H1 (cell line): ENCODE measurements around the gene C6orf62. TPM values are rescaled to one million over a fixed set of nuclear protein-coding genes. Genes with fewer than 3 reads are reported as not detected.

ENCODE experiments used
- CTCF ChIA-PET: fragments of 300-600 bp; sonication (Branson Sonifier 250); formaldehyde crosslinking; loops from one replicate; lab custom pipeline; 2021; ENCODE audit not compliant: partially characterized antibody; lab: Charles Lee
- POLR2A ChIA-PET: fragments of 300-600 bp; sonication (Branson Sonifier 250); formaldehyde crosslinking; loops from one replicate; lab custom pipeline; 2021; ENCODE audit warnings: inconsistent platforms; ENCODE audit not compliant: partially characterized antibody; lab: Charles Lee
- DNase-seq, 2 experiments: peaks; one replicate each; pipeline versions ENCODE4 v3.0.0 to v3.0.0-alpha.2; 2010 to 2022; ENCODE audit warnings: low spot score in 2 of 2, low read depth in 1 of 2, mixed read lengths in 1 of 2
- FAIRE-seq: peaks from 2 replicates; lab custom pipeline; 2011; peaks lifted over from hg19 to GRCh38; lab: Jason Lieb, UNC
- H2AFZ ChIP-seq: 2 replicates; pipeline ENCODE4 v1.8.1; 2012; ENCODE audit warnings: low read length, inconsistent platforms
- H2AK5ac ChIP-seq: 2 replicates; pipeline ENCODE4 v1.6.1; 2013; ENCODE audit warnings: low read depth, low read length
- H2BK120ac ChIP-seq: replicated peaks from 2 replicates; pipeline ENCODE3; 2013; ENCODE audit warnings: low read depth, low read length, inconsistent platforms
- H2BK12ac ChIP-seq: 2 replicates; pipeline ENCODE4 v1.6.1; 2013; ENCODE audit warnings: low read depth, low read length
- H2BK15ac ChIP-seq: 2 replicates; pipeline ENCODE4 v1.6.1; 2013; ENCODE audit warnings: low read length
- H2BK20ac ChIP-seq: 2 replicates; pipeline ENCODE4 v1.6.1; 2013; ENCODE audit warnings: low read length
- H2BK5ac ChIP-seq: 2 replicates; pipeline ENCODE4 v1.6.1; 2013; ENCODE audit warnings: low read depth, low read length
- H3K14ac ChIP-seq: 2 replicates; pipeline ENCODE4 v1.6.1; 2013; ENCODE audit warnings: inconsistent platforms; ENCODE audit not compliant: insufficient read length
- H3K18ac ChIP-seq: 2 replicates; pipeline ENCODE4 v1.6.1; 2013; ENCODE audit warnings: low read length; ENCODE audit errors: extremely low read depth
- H3K23ac ChIP-seq: 2 replicates; pipeline ENCODE4 v1.6.1; 2013; ENCODE audit warnings: inconsistent platforms; ENCODE audit not compliant: insufficient read length
- H3K23me2 ChIP-seq: 2 replicates; pipeline ENCODE4 v1.6.1; 2013; ENCODE audit warnings: low read depth, low read length
- H3K27ac ChIP-seq: 2 replicates; pipeline ENCODE4 v1.6.1; 2011; ENCODE audit warnings: low read depth, low read length, inconsistent platforms
- H3K27me3 ChIP-seq, 4 experiments: replicated peaks in 1 of 4; 1 replicate in 1 of 4; 2 replicates in 3 of 4; pipeline versions ENCODE4 v1.6.1 to v1.8.1; 2011 to 2013; ENCODE audit warnings: low read length in 3 of 4, mild to moderate bottlenecking in 3 of 4, inconsistent platforms in 2 of 4, mixed read lengths in 2 of 4, moderate library complexity in 1 of 4; ENCODE audit not compliant: control insufficient read depth in 3 of 4, insufficient read depth in 3 of 4; ENCODE audit errors: extremely low read depth in 1 of 4
- H3K36me3 ChIP-seq, 4 experiments: 2 replicates each; pipeline versions ENCODE4 v1.6.1 to v1.8.1; 2011 to 2013; ENCODE audit warnings: mild to moderate bottlenecking in 4 of 4, low read length in 3 of 4, moderate library complexity in 2 of 4, control low read depth in 1 of 4, inconsistent platforms in 1 of 4; ENCODE audit not compliant: insufficient read depth in 4 of 4, control insufficient read depth in 2 of 4
- H3K4ac ChIP-seq: replicated peaks from 2 replicates; pipeline ENCODE3; 2013; ENCODE audit warnings: low read length, low read depth, mixed read lengths, inconsistent platforms; ENCODE audit not compliant: insufficient read length
- H3K4me1 ChIP-seq, 4 experiments: replicated peaks in 1 of 4; 1 replicate in 1 of 4; 2 replicates in 3 of 4; pipeline versions ENCODE4 v1.6.1 to v1.8.1; 2011 to 2013; ENCODE audit warnings: low read length in 3 of 4, inconsistent platforms in 2 of 4, mixed read lengths in 1 of 4; ENCODE audit not compliant: insufficient read depth in 4 of 4, control insufficient read depth in 3 of 4
- H3K4me2 ChIP-seq, 2 experiments: 2 replicates each; pipeline versions ENCODE4 v1.6.1 to v1.8.1; 2011 to 2013; ENCODE audit warnings: low read depth in 2 of 2, low read length in 2 of 2, control low read depth in 1 of 2, inconsistent platforms in 1 of 2, mild to moderate bottlenecking in 1 of 2; ENCODE audit not compliant: insufficient read depth in 1 of 2
- H3K4me3 ChIP-seq, 4 experiments: fragments of 200-600, 300-600 bp in 1 of 4; sonication (generic), shearing (Covaris generic), sonication (Bioruptor Twin) in 1 of 4; 2 replicates each; pipeline versions ENCODE4 v1.5.1 to v1.8.1; 2011 to 2016; ENCODE audit warnings: low read length in 4 of 4, low read depth in 3 of 4, control low read depth in 2 of 4, inconsistent platforms in 2 of 4, mild to moderate bottlenecking in 2 of 4, mixed read lengths in 1 of 4, moderate library complexity in 1 of 4; ENCODE audit not compliant: insufficient read depth in 2 of 4; ENCODE audit errors: extremely low read depth in 1 of 4
- H3K56ac ChIP-seq: replicated peaks from 2 replicates; pipeline ENCODE3; 2013; ENCODE audit warnings: low read depth, mild to moderate bottlenecking, mixed read lengths, low read length, inconsistent platforms; ENCODE audit not compliant: insufficient read length
- H3K79me1 ChIP-seq: 2 replicates; pipeline ENCODE4 v1.6.1; 2013; ENCODE audit warnings: low read depth, low read length, control low read depth
- H3K79me2 ChIP-seq, 2 experiments: 2 replicates each; pipeline versions ENCODE4 v1.6.1 to v1.8.1; 2012 to 2013; ENCODE audit warnings: low read length in 2 of 2, mild to moderate bottlenecking in 2 of 2, inconsistent platforms in 1 of 2; ENCODE audit not compliant: insufficient read depth in 2 of 2, control insufficient read depth in 1 of 2
- H3K9ac ChIP-seq, 4 experiments: replicated peaks in 1 of 4; 1 replicate in 1 of 4; 2 replicates in 3 of 4; pipeline versions ENCODE4 v1.6.1 to v1.8.1; 2011 to 2013; ENCODE audit warnings: low read depth in 3 of 4, low read length in 3 of 4, control low read depth in 2 of 4, mild to moderate bottlenecking in 2 of 4, moderate library complexity in 2 of 4, inconsistent platforms in 1 of 4; ENCODE audit errors: extremely low read depth in 1 of 4
- H3K9me3 ChIP-seq, 2 experiments: 2 replicates each; pipeline versions ENCODE4 v1.6.1 to v1.8.1; 2012 to 2013; ENCODE audit warnings: mild to moderate bottlenecking in 2 of 2, moderate library complexity in 2 of 2, control low read depth in 1 of 2, inconsistent platforms in 1 of 2, low read depth in 1 of 2, low read length in 1 of 2, mixed read lengths in 1 of 2; ENCODE audit not compliant: insufficient read depth in 2 of 2
- H4K20me1 ChIP-seq, 2 experiments: replicated peaks in 1 of 2; 2 replicates each; pipeline versions ENCODE3 to v1.8.1; 2011 to 2013; ENCODE audit warnings: inconsistent platforms in 2 of 2, low read length in 2 of 2, mild to moderate bottlenecking in 1 of 2; ENCODE audit not compliant: insufficient read depth in 2 of 2, control insufficient read depth in 1 of 2
- H4K5ac ChIP-seq: 2 replicates; pipeline ENCODE4 v1.6.1; 2013; ENCODE audit warnings: low read length, low read depth, mixed read lengths, inconsistent platforms; ENCODE audit not compliant: insufficient read length
- H4K8ac ChIP-seq: 2 replicates; pipeline ENCODE4 v1.8.0; 2013; ENCODE audit warnings: mild to moderate bottlenecking, moderate library complexity, low read length, inconsistent platforms; ENCODE audit not compliant: insufficient read depth; ENCODE audit errors: extremely low read depth
- H4K91ac ChIP-seq: replicated peaks from 2 replicates; pipeline ENCODE3; 2013; ENCODE audit warnings: low read length, mixed read lengths, inconsistent platforms; ENCODE audit not compliant: insufficient read length
- CEBPB ChIP-seq: IDR thresholded peaks from 2 replicates; pipeline ENCODE4 v1.6.1; 2012; ENCODE audit warnings: low read depth, low read length
- CREB1 ChIP-seq: IDR thresholded peaks from 2 replicates; pipeline ENCODE4 v1.6.1; 2012; ENCODE audit warnings: inconsistent platforms
- KDM5A ChIP-seq: fragments of 200-600 bp; IDR thresholded peaks from 2 replicates; pipeline ENCODE4 v1.7.1; 2012; ENCODE audit warnings: mild to moderate bottlenecking, low read length, inconsistent platforms, mixed read lengths
- POLR2A ChIP-seq, 2 experiments: IDR thresholded peaks; 1 replicate in 1 of 2; 2 replicates in 1 of 2; pipeline ENCODE4 v1.6.1; 2011; ENCODE audit warnings: low read depth in 2 of 2, low read length in 2 of 2, mild to moderate bottlenecking in 2 of 2; ENCODE audit errors: control extremely low read depth in 1 of 2
- POLR2AphosphoS5 ChIP-seq: IDR thresholded peaks from 2 replicates; pipeline ENCODE4 v1.6.1; 2011; ENCODE audit warnings: low read depth, low read length
- POU5F1 ChIP-seq: IDR thresholded peaks from 2 replicates; pipeline ENCODE4 v1.6.1; 2011; ENCODE audit warnings: low read depth, mild to moderate bottlenecking, low read length, moderate library complexity
- RAD21 ChIP-seq, 2 experiments: IDR thresholded peaks in 1 of 2; conservative IDR thresholded peaks in 1 of 2; 2 replicates each; pipeline ENCODE4 v1.6.1; 2011; ENCODE audit warnings: low read depth in 2 of 2, low read length in 2 of 2, improper control_type of control experiment in 1 of 2, inconsistent platforms in 1 of 2, mild to moderate bottlenecking in 1 of 2, moderate library complexity in 1 of 2
- TEAD4 ChIP-seq: IDR thresholded peaks from 2 replicates; pipeline ENCODE4 v1.6.1; 2012; ENCODE audit warnings: low read depth, low read length, inconsistent platforms, mixed read lengths
- WGBS, 2 experiments: shearing (Covaris generic) in 1 of 2; methylation state at CpG; one replicate each; pipeline versions ENCODE4 v1.1.6 to v1.1.7; 2013 to 2015; ENCODE audit warnings: low lambda C conversion rate in 2 of 2, mixed read lengths in 2 of 2, inconsistent platforms in 1 of 2, low coverage in 1 of 2, missing lambda C conversion rate in 1 of 2; ENCODE audit not compliant: insufficient replicate concordance in 2 of 2, insufficient coverage in 1 of 2, insufficient read length in 1 of 2; ENCODE audit errors: extremely low coverage in 1 of 2, missing lambda C conversion rate in 1 of 2; 5-methylcytosine and 5-hydroxymethylcytosine counted together
- polyA plus RNA-seq, 7 experiments: library from polyadenylated mRNA; depleted of rRNA in 3 of 7; stranded (reverse) in 5 of 7; unstranded in 2 of 7; fragments of >200 nt in 5 of 7; fragments of 200-250 nt in 2 of 7; gene quantifications; 1 replicate in 5 of 7; 2 replicates in 1 of 7; 4 replicates in 1 of 7; pipeline versions ENCODE4 v1.2.1 to v1.2.3, GENCODE V29; 2011 to 2013; ENCODE audit warnings: missing spikeins in 2 of 7, mixed read lengths in 2 of 7
- total RNA-seq: library from RNA; stranded (reverse); fragmentation: NEBNext Ultra II Directional; extraction: Animal tissue kit (Norgen Biotek cat#: 25700); gene quantifications from 2 replicates; pipeline ENCODE4 v1.2.1, GENCODE V29; 2021
- TF ChIP-seq, protein P1 (sequence below): IDR thresholded peaks from 2 replicates; pipeline ENCODE4 v1.6.1; 2012; ENCODE audit warnings: inconsistent platforms

Gene C6orf62
- total and polyA plus RNA-seq, 2 of the 8 experiments (the other 6 are each of a cell fraction or from before 2014, with no cell fraction given) = 25.6 to 101 TPM

DNA sequence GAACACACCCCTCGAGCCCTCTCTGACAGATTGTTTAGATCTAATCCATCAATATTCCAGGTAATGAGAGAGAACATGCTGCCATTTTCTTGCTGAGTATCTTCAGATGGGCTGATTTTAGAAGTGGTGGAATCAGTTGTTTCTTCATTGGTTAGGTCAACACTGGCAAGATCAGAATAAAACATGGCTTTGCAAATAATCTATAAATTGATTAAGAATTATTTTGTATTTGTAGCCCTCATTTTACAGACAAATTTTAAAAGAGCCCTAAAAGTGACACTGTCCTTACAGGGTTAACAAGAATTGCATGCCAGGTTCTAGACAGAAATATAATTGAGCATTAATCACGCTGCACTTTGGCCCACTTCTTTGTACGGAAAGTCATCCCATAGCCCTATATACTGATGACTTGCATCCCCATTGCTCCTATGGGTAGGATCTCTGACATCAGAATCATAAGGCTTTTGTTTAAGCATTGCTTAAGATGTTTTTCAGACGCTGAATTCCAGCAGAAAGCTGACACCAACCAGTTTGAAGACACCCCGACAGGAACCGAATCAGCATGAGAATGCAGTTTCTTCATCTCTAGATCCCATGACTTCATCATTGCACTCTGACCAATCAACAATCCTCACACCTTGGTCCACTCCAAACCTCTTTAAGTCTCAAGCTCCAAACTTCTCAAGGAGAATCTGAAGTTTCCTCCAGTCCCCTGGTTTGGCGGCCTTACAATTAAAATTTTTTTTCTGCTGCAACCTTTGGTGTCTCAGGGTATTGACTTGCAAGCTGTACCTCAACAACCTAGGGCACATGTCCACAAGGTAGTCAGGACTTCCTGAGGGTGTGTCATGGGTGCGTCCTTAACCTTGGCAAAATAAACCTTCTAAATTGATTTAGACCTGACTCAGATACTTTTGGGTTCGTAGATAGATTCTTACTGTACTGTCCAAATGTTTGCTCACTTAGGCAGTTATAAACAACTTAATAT lies 60.1 kb downstream of the C6orf62 start:
- H3K27ac ChIP-seq = no peak overlapping the region
- H3K4me2 ChIP-seq = peak overlapping the region in 1 of 2 experiments; percentile 17; a peak in 1 of 4 replicates
- no peak overlapping the region for H3K23ac ChIP-seq
- peaks cover 4% of the 10 kb centered on the region; the same call in 1 of the 2 replicates for H3K79me1 ChIP-seq
- H3K9me3 ChIP-seq = no peaks in the 10 kb centered on the region
- no peak overlapping the region for H4K8ac ChIP-seq
- H2AK5ac ChIP-seq = no peak overlapping the region; the same call in 1 of the 2 replicates
- H3K56ac ChIP-seq = no peak overlapping the region
- ChIA-PET CTCF (interaction anchor here (0.7 to 1.9 kb wide), 3 partner anchors 8 to 74 kb away, joined by 3 to 4 read pairs (median 4); partner anchors contain the start of genes ACOT13 and TDP2), POLR2A (interaction anchor here (0.6 to 1.7 kb wide), 6 partner anchors 8 to 66 kb away, joined by 3 to 18 read pairs (median 6); partner anchors contain the start of genes ACOT13, KIAA0319 and TDP2)
- peaks cover 0 to 3% of the 10 kb centered on the region in 2 experiments for H4K20me1 ChIP-seq
- H2AFZ ChIP-seq = no peak overlapping the region
- H3K4me1 ChIP-seq = peaks cover 2 to 3% (median 2%) of the 10 kb centered on the region in 4 experiments; a peak in 4 of 7 replicates
- DNase-seq (no peak), FAIRE-seq (peak; percentile 95)
- 0 out of 2 replicates have a peak overlapping the region, but pooled peaks have one; percentile 72 for H2BK5ac ChIP-seq
- WGBS, 2 experiments = 71% methylated on average over 9 of the region's 9 CpGs; no CpG with 5 or more reads in 1 of the 2 experiments
- H3K79me2 ChIP-seq = peaks cover 0 to 62% of the 10 kb centered on the region in 2 experiments; a peak in 3 of 4 replicates
- no peak overlapping the region for H2BK20ac ChIP-seq
- H3K4ac ChIP-seq = no peak overlapping the region
- H3K4me3 ChIP-seq = peak overlapping the region in 1 of 4 experiments; percentile 13; a peak in 1 of 8 replicates
- peak overlapping the region; percentile 36; the same call in 1 of the 2 replicates for H2BK15ac ChIP-seq
- no peak overlapping the region for H3K14ac ChIP-seq
- no peaks in the 10 kb centered on the region for H3K23me2 ChIP-seq
- no peak overlapping the region; the same call in 1 of the 2 replicates for H3K18ac ChIP-seq
- peaks cover 5 to 43% (median 12%) of the 10 kb centered on the region in 4 experiments; a peak in 6 of 8 replicates for H3K36me3 ChIP-seq
- no peak overlapping the region for H4K91ac ChIP-seq
- no peaks in the 10 kb centered on the region for H3K27me3 ChIP-seq
- peak overlapping the region; percentile 91; the same call in 1 of the 2 replicates for H2BK12ac ChIP-seq
- no peak overlapping the region for H4K5ac ChIP-seq
- H3K9ac ChIP-seq = no peak overlapping the region
- H2BK120ac ChIP-seq = no peak overlapping the region
- TF ChIP-seq CREB1 (0 out of 2 replicates have a peak, but pooled peaks have one; percentile 12), RAD21 (IDR thresholded peaks at IDR 0.05 in 1 of 2, conservative IDR thresholded peaks at IDR 0.05 in 1 of 2; ENCODE audit: low read depth in 2 of 2, low read length in 2 of 2) (no peak), POU5F1 (0 out of 2 replicates have a peak, but pooled peaks have one; percentile 2), TEAD4 (peak; percentile 60; the same call in 1 of the 2 replicates), CEBPB (peak; percentile 88), KDM5A (no peak), POLR2AphosphoS5 (peak; percentile 22; the same call in 1 of the 2 replicates), POLR2A (IDR thresholded peaks at IDR 0.05; ENCODE audit: control extremely low read depth in 1 of 2, low read depth in 2 of 2, low read length in 2 of 2) (no peak)
- TF ChIP-seq, protein P1, sequence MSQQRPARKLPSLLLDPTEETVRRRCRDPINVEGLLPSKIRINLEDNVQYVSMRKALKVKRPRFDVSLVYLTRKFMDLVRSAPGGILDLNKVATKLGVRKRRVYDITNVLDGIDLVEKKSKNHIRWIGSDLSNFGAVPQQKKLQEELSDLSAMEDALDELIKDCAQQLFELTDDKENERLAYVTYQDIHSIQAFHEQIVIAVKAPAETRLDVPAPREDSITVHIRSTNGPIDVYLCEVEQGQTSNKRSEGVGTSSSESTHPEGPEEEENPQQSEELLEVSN = peak; percentile 49; the same call in 1 of the 2 replicates
